ENCODE data around the gene EPS15. TPM values are rescaled to one million over a fixed set of nuclear protein-coding genes. Genes with fewer than 3 reads are reported as not detected.

The EPS15 gene
- total and polyA plus RNA-seq, 9 of the 15 experiments (the other 6 are each of a cell fraction or from before 2014, with no cell fraction given): 23.1 to 69.0 (median 41.7) TPM

DNA sequence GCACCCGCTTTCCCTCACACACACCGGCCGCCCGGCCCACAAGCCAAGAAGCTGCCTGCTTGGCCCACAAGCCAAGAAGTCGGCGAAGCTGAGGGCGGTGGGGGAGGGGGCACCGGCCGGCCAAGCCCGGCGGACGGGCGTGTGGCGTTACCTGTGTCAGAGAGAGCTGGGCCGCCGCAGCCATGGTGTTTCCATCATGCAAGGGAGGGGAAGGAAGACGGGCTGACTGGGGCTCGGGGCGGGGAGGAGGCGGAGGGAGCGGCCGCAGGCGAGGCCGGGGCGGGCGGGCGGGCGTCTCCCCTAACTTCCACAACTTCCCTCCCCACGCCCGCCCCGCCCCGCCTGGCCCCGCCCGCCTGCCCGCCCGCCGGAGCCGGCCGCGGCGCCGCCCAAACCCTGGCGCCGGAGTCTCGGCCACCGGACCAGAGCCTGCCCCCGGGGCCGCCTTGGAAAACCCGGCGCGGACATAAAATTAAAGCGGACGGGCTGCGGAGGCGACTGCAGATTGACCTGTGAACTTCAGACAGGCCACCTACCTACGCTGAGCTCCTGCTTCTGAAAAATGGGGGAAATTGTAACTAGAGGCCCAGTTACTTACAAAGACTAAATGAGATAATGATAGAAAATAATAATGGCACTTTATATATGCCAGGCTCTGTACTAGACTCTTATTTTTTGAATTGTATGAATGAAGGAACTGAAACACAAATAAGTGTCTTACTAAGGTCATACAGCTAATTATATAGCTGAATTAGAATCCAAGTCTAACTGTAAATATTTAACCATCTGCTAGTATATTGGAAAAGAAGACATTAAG lies at the start of gene EPS15 (continued):
- TF ChIP-seq, protein P1, sequence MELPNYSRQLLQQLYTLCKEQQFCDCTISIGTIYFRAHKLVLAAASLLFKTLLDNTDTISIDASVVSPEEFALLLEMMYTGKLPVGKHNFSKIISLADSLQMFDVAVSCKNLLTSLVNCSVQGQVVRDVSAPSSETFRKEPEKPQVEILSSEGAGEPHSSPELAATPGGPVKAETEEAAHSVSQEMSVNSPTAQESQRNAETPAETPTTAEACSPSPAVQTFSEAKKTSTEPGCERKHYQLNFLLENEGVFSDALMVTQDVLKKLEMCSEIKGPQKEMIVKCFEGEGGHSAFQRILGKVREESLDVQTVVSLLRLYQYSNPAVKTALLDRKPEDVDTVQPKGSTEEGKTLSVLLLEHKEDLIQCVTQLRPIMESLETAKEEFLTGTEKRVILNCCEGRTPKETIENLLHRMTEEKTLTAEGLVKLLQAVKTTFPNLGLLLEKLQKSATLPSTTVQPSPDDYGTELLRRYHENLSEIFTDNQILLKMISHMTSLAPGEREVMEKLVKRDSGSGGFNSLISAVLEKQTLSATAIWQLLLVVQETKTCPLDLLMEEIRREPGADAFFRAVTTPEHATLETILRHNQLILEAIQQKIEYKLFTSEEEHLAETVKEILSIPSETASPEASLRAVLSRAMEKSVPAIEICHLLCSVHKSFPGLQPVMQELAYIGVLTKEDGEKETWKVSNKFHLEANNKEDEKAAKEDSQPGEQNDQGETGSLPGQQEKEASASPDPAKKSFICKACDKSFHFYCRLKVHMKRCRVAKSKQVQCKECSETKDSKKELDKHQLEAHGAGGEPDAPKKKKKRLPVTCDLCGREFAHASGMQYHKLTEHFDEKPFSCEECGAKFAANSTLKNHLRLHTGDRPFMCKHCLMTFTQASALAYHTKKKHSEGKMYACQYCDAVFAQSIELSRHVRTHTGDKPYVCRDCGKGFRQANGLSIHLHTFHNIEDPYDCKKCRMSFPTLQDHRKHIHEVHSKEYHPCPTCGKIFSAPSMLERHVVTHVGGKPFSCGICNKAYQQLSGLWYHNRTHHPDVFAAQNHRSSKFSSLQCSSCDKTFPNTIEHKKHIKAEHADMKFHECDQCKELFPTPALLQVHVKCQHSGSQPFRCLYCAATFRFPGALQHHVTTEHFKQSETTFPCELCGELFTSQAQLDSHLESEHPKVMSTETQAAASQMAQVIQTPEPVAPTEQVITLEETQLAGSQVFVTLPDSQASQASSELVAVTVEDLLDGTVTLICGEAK (IDR thresholded peaks at IDR 0.05): peak; percentile 44
- TF ChIP-seq, protein P1 (CRISPR knock-in tag; IDR thresholded peaks at IDR 0.05): no peak
- TF ChIP-seq, protein P2, sequence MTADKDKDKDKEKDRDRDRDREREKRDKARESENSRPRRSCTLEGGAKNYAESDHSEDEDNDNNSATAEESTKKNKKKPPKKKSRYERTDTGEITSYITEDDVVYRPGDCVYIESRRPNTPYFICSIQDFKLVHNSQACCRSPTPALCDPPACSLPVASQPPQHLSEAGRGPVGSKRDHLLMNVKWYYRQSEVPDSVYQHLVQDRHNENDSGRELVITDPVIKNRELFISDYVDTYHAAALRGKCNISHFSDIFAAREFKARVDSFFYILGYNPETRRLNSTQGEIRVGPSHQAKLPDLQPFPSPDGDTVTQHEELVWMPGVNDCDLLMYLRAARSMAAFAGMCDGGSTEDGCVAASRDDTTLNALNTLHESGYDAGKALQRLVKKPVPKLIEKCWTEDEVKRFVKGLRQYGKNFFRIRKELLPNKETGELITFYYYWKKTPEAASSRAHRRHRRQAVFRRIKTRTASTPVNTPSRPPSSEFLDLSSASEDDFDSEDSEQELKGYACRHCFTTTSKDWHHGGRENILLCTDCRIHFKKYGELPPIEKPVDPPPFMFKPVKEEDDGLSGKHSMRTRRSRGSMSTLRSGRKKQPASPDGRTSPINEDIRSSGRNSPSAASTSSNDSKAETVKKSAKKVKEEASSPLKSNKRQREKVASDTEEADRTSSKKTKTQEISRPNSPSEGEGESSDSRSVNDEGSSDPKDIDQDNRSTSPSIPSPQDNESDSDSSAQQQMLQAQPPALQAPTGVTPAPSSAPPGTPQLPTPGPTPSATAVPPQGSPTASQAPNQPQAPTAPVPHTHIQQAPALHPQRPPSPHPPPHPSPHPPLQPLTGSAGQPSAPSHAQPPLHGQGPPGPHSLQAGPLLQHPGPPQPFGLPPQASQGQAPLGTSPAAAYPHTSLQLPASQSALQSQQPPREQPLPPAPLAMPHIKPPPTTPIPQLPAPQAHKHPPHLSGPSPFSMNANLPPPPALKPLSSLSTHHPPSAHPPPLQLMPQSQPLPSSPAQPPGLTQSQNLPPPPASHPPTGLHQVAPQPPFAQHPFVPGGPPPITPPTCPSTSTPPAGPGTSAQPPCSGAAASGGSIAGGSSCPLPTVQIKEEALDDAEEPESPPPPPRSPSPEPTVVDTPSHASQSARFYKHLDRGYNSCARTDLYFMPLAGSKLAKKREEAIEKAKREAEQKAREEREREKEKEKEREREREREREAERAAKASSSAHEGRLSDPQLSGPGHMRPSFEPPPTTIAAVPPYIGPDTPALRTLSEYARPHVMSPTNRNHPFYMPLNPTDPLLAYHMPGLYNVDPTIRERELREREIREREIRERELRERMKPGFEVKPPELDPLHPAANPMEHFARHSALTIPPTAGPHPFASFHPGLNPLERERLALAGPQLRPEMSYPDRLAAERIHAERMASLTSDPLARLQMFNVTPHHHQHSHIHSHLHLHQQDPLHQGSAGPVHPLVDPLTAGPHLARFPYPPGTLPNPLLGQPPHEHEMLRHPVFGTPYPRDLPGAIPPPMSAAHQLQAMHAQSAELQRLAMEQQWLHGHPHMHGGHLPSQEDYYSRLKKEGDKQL (CRISPR knock-in tag; IDR thresholded peaks at IDR 0.05; ENCODE audit: borderline replicate concordance): no peak
- TF ChIP-seq SRSF1 (IDR thresholded peaks at IDR 0.05; ENCODE audit: low read depth, low read length) (no peak), DMBX1 (CRISPR knock-in tag; IDR thresholded peaks at IDR 0.05; ENCODE audit: borderline replicate concordance) (peak; percentile 54; the same call in 1 of the 2 replicates), SREBF2 (CRISPR knock-in tag; IDR thresholded peaks at IDR 0.05) (no peak), MTA1 (IDR thresholded peaks at IDR 0.05; ENCODE audit: borderline replicate concordance) (peak; percentile 69; the same call in 1 of the 2 replicates)
- TF ChIP-seq, protein P3, sequence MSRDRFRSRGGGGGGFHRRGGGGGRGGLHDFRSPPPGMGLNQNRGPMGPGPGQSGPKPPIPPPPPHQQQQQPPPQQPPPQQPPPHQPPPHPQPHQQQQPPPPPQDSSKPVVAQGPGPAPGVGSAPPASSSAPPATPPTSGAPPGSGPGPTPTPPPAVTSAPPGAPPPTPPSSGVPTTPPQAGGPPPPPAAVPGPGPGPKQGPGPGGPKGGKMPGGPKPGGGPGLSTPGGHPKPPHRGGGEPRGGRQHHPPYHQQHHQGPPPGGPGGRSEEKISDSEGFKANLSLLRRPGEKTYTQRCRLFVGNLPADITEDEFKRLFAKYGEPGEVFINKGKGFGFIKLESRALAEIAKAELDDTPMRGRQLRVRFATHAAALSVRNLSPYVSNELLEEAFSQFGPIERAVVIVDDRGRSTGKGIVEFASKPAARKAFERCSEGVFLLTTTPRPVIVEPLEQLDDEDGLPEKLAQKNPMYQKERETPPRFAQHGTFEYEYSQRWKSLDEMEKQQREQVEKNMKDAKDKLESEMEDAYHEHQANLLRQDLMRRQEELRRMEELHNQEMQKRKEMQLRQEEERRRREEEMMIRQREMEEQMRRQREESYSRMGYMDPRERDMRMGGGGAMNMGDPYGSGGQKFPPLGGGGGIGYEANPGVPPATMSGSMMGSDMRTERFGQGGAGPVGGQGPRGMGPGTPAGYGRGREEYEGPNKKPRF (IDR thresholded peaks at IDR 0.05; ENCODE audit: low read depth, low read length): no peak

Data from K562 (cell line).